Measurements from ENCODE around the gene NFATC3.

The NFATC3 gene

GRCh38 chr16:68166264-68166663 is 81.1 kb downstream of the NFATC3 start:
- H3K27ac ChIP-seq = no peak overlapping the region
- ChIA-PET POLR2A (ENCODE audit: low non-redundant PET) (no interaction called here), CTCF (interaction anchor here (0.6 kb wide), 1 partner anchor 42 kb away, joined by 4 read pairs; no protein-coding TSS in a partner anchor)
- no peak for TF ChIP-seq CTCF (conservative IDR thresholded peaks at IDR 0.05; ENCODE audit: low read depth)
- DNase-seq (ENCODE audit: low spot score) = no peak

GRCh38 chr16:68179196-68179795 is 94.1 kb downstream of the NFATC3 start:
- ChIA-PET CTCF (interaction anchor here (0.9 kb wide), 1 partner anchor 33 kb away, joined by 6 read pairs; no protein-coding TSS in a partner anchor), POLR2A (ENCODE audit: low non-redundant PET) (no interaction called here)
- DNase-seq (ENCODE audit: low spot score) = no peak
- TF ChIP-seq CTCF (conservative IDR thresholded peaks at IDR 0.05; ENCODE audit: low read depth) = no peak
- H3K27ac ChIP-seq = no peak overlapping the region

- CTCF ChIA-PET = interaction anchor here (0.5 kb wide), 1 partner anchor 29 kb away, joined by 6 read pairs; no protein-coding TSS in a partner anchor
- POLR2A ChIA-PET (ENCODE audit: low non-redundant PET) = no interaction called here
- no peak for DNase-seq (ENCODE audit: low spot score)
These were observed 94.7 kb downstream of the NFATC3 start for GRCh38 chr16:68179855-68180254.

GRCh38 chr16:68183046-68183445 is 97.9 kb downstream of the NFATC3 start:
- ChIA-PET POLR2A (ENCODE audit: low non-redundant PET) (no interaction called here), CTCF (interaction anchor here (0.7 kb wide), 1 partner anchor 159 kb away, joined by 4 read pairs; no protein-coding TSS in a partner anchor)
- no peak for TF ChIP-seq CTCF (conservative IDR thresholded peaks at IDR 0.05; ENCODE audit: low read depth)
- DNase-seq (ENCODE audit: low spot score) = no peak
- no peak overlapping the region for H3K27ac ChIP-seq

More at GRCh38 chr16:68179855-68180254, 94.7 kb downstream of the NFATC3 start:
- no peak for TF ChIP-seq CTCF (conservative IDR thresholded peaks at IDR 0.05; ENCODE audit: low read depth)
- H3K27ac ChIP-seq = no peak overlapping the region

- TF ChIP-seq CTCF (conservative IDR thresholded peaks at IDR 0.05; ENCODE audit: low read depth) = no peak
- ChIA-PET POLR2A (ENCODE audit: low non-redundant PET) (no interaction called here), CTCF (interaction anchor here (0.6 kb wide), 1 partner anchor 11 kb away, joined by 3 read pairs; no protein-coding TSS in a partner anchor)
- H3K27ac ChIP-seq = no peak overlapping the region
- DNase-seq (ENCODE audit: low spot score) = no peak
These were observed 101.7 kb downstream of the NFATC3 start for GRCh38 chr16:68186877-68187276.

GRCh38 chr16:68187505-68187904 is 102.3 kb downstream of the NFATC3 start:
- ChIA-PET CTCF (interaction anchor here (0.6 kb wide), 2 partner anchors 12 to 1751 kb away, joined by 3 read pairs; no protein-coding TSS in a partner anchor), POLR2A (ENCODE audit: low non-redundant PET) (no interaction called here)

More at GRCh38 chr16:68187505-68187904, 102.3 kb downstream of the NFATC3 start:
- no peak for DNase-seq (ENCODE audit: low spot score)
- H3K27ac ChIP-seq = no peak overlapping the region
- TF ChIP-seq CTCF (conservative IDR thresholded peaks at IDR 0.05; ENCODE audit: low read depth) = no peak

Data from RWPE1 (cell line).